H9 (cell line): Measurements from ENCODE around the gene FAM76B. TPM values are rescaled to one million over a fixed set of nuclear protein-coding genes. Genes with fewer than 3 reads are reported as not detected.
A peak's percentile ranks its signal among the peaks of the same experiment; 100 is the strongest.

Experiments
- DNase-seq: peaks from one replicate; pipeline ENCODE4 v3.0.0-alpha.2; 2017
- H2AFZ ChIP-seq: one replicate; pipeline ENCODE4 v1.6.1; 2013; ENCODE audit warnings: mild to moderate bottlenecking, low read length, control low read depth, moderate library complexity
- H2AK5ac ChIP-seq: 2 replicates; pipeline ENCODE4 v1.6.1; 2013; ENCODE audit warnings: low read length, control low read depth, mixed read lengths; ENCODE audit not compliant: insufficient read length
- H2BK120ac ChIP-seq: one replicate; pipeline ENCODE4 v1.6.1; 2013; ENCODE audit warnings: low read depth, mild to moderate bottlenecking, low read length, control low read depth, inconsistent platforms; ENCODE audit not compliant: poor library complexity, severe bottlenecking
- H2BK12ac ChIP-seq: 2 replicates; pipeline ENCODE4 v1.6.1; 2013; ENCODE audit warnings: low read length, control low read depth, mixed read lengths, low read depth; ENCODE audit not compliant: insufficient read length
- H2BK15ac ChIP-seq: 2 replicates; pipeline ENCODE4 v1.6.1; 2013; ENCODE audit warnings: low read depth, low read length, control low read depth
- H2BK20ac ChIP-seq: one replicate; pipeline ENCODE4 v1.6.1; 2013; ENCODE audit warnings: low read depth, mild to moderate bottlenecking, low read length, control low read depth, inconsistent platforms; ENCODE audit not compliant: poor library complexity, severe bottlenecking
- H2BK5ac ChIP-seq: 2 replicates; pipeline ENCODE4 v1.6.1; 2013; ENCODE audit warnings: low read length, control low read depth, mixed read lengths; ENCODE audit not compliant: insufficient read length
- H3K14ac ChIP-seq: 2 replicates; pipeline ENCODE4 v1.6.1; 2013; ENCODE audit warnings: low read length, control low read depth; ENCODE audit not compliant: insufficient read depth
- H3K18ac ChIP-seq: 2 replicates; pipeline ENCODE4 v1.6.1; 2013; ENCODE audit warnings: low read depth, mild to moderate bottlenecking, mixed read lengths, low read length, control low read depth; ENCODE audit not compliant: insufficient read length
- H3K23ac ChIP-seq: 2 replicates; pipeline ENCODE4 v1.6.1; 2013; ENCODE audit warnings: low read length, control low read depth, mixed read lengths, low read depth; ENCODE audit not compliant: insufficient read length
- H3K23me2 ChIP-seq: 2 replicates; pipeline ENCODE4 v1.6.1; 2013; ENCODE audit warnings: low read depth, mild to moderate bottlenecking, mixed read lengths, low read length, control low read depth; ENCODE audit not compliant: insufficient read length, poor library complexity, severe bottlenecking
- H3K27ac ChIP-seq: 2 replicates; pipeline ENCODE4 v1.5.1; 2013; ENCODE audit warnings: low read length, control low read depth, mixed read lengths, low read depth; ENCODE audit not compliant: insufficient read length
- H3K27me3 ChIP-seq: 2 replicates; pipeline ENCODE4 v1.6.1; 2013; ENCODE audit warnings: low read length, control low read depth, inconsistent platforms; ENCODE audit not compliant: insufficient read depth
- H3K4ac ChIP-seq: 2 replicates; pipeline ENCODE4 v1.6.1; 2013; ENCODE audit warnings: low read depth, mild to moderate bottlenecking, control low read depth, inconsistent platforms, low read length, moderate library complexity
- H3K4me1 ChIP-seq: 2 replicates; pipeline ENCODE4 v1.6.1; 2013; ENCODE audit warnings: low read length, control low read depth, inconsistent platforms; ENCODE audit not compliant: insufficient read depth
- H3K4me2 ChIP-seq: 2 replicates; pipeline ENCODE4 v1.6.1; 2013; ENCODE audit warnings: low read length, control low read depth, mixed read lengths; ENCODE audit not compliant: insufficient read length, insufficient read depth
- H3K56ac ChIP-seq: 2 replicates; pipeline ENCODE4 v1.6.1; 2013; ENCODE audit warnings: low read depth, mild to moderate bottlenecking, mixed read lengths, low read length, control low read depth; ENCODE audit not compliant: insufficient read length
- H3K79me1 ChIP-seq: 2 replicates; pipeline ENCODE4 v1.6.1; 2013; ENCODE audit warnings: low read depth, mild to moderate bottlenecking, moderate library complexity, low read length, control low read depth, inconsistent platforms; ENCODE audit not compliant: insufficient read depth, poor library complexity, severe bottlenecking
- H3K79me2 ChIP-seq: 2 replicates; pipeline ENCODE4 v1.6.1; 2013; ENCODE audit warnings: low read length, control low read depth, inconsistent platforms; ENCODE audit not compliant: insufficient read depth
- H3K9ac ChIP-seq: 2 replicates; pipeline ENCODE4 v1.6.1; 2013; ENCODE audit warnings: low read length, control low read depth, mixed read lengths; ENCODE audit not compliant: insufficient read length; ENCODE audit errors: extremely low read depth
- H3K9me3 ChIP-seq: one replicate; pipeline ENCODE4 v1.6.1; 2013; ENCODE audit warnings: low read depth, low read length, inconsistent platforms; ENCODE audit not compliant: control insufficient read depth
- H3T11ph ChIP-seq: one replicate; pipeline ENCODE4 v1.6.1; 2013; ENCODE audit warnings: mild to moderate bottlenecking, low read length, control low read depth, inconsistent platforms
- H4K20me1 ChIP-seq: one replicate; pipeline ENCODE4 v1.6.1; 2013; ENCODE audit not compliant: control insufficient read depth, insufficient read length, insufficient read depth
- H4K5ac ChIP-seq: 2 replicates; pipeline ENCODE4 v1.6.1; 2013; ENCODE audit warnings: low read depth, mild to moderate bottlenecking, mixed read lengths, low read length, control low read depth; ENCODE audit not compliant: insufficient read length
- H4K8ac ChIP-seq: replicated peaks from 2 replicates; pipeline ENCODE4 v1.6.1; 2013; ENCODE audit warnings: low read length, control low read depth, mixed read lengths, low read depth; ENCODE audit not compliant: insufficient read length
- H4K91ac ChIP-seq: 2 replicates; pipeline ENCODE4 v1.6.1; 2013; ENCODE audit warnings: low read depth, mild to moderate bottlenecking, moderate library complexity, mixed read lengths, low read length, control low read depth; ENCODE audit not compliant: insufficient read length
- H3K27ac Mint-ChIP-seq, 3 experiments: 2 replicates in 2 of 3; 3 replicates in 1 of 3; pipeline ENCODE4 v1.8.0; 2020 to 2021; ENCODE audit warnings: mixed read lengths in 3 of 3, mild to moderate bottlenecking in 1 of 3, moderate library complexity in 1 of 3
- H3K27me3 Mint-ChIP-seq: 2 replicates; pipeline ENCODE4 v1.8.0; 2021; ENCODE audit warnings: low read depth, mild to moderate bottlenecking, moderate library complexity, mixed read lengths
- H3K36me3 Mint-ChIP-seq, 3 experiments: 2 replicates in 2 of 3; 3 replicates in 1 of 3; pipeline ENCODE4 v1.8.0; 2020 to 2021; ENCODE audit warnings: low read depth in 3 of 3, mixed read lengths in 3 of 3; ENCODE audit not compliant: insufficient read depth in 1 of 3
- H3K4me1 Mint-ChIP-seq, 2 experiments: 2 replicates each; pipeline ENCODE4 v1.8.0; 2020; ENCODE audit warnings: mixed read lengths in 2 of 2
- H3K4me3 Mint-ChIP-seq, 2 experiments: 2 replicates in 1 of 2; 3 replicates in 1 of 2; pipeline ENCODE4 v1.8.0; 2020 to 2021; ENCODE audit warnings: mild to moderate bottlenecking in 2 of 2, mixed read lengths in 2 of 2, moderate library complexity in 1 of 2
- H3K9me3 Mint-ChIP-seq, 2 experiments: 2 replicates in 1 of 2; 3 replicates in 1 of 2; pipeline ENCODE4 v1.8.0; 2020; ENCODE audit warnings: mild to moderate bottlenecking in 2 of 2, mixed read lengths in 2 of 2, moderate library complexity in 1 of 2
- WGBS: extraction: QIAGEN DNeasy Blood & Tissue Kit; methylation state at CpG from one replicate; pipeline ENCODE4 v1.1.7; 2013; ENCODE audit warnings: missing lambda C conversion rate, low lambda C conversion rate, mixed read lengths; ENCODE audit not compliant: insufficient read length; ENCODE audit errors: extremely low coverage; 5-methylcytosine and 5-hydroxymethylcytosine counted together
- total RNA-seq: library from RNA; stranded (reverse); gene quantifications from 2 replicates; pipeline ENCODE4 v1.2.1, GENCODE V29; 2021
- TF ChIP-seq, protein P1 (sequence below): fragments of 200-600 bp; sonication (generic); conservative IDR thresholded peaks from 3 replicates; pipeline ENCODE4 v1.8.0; 2021; ENCODE audit warnings: antibody characterized with exemption, mild to moderate bottlenecking

Gene FAM76B
- total RNA-seq, 1 experiment from 2014 or later, result 31.5 TPM

DNA sequence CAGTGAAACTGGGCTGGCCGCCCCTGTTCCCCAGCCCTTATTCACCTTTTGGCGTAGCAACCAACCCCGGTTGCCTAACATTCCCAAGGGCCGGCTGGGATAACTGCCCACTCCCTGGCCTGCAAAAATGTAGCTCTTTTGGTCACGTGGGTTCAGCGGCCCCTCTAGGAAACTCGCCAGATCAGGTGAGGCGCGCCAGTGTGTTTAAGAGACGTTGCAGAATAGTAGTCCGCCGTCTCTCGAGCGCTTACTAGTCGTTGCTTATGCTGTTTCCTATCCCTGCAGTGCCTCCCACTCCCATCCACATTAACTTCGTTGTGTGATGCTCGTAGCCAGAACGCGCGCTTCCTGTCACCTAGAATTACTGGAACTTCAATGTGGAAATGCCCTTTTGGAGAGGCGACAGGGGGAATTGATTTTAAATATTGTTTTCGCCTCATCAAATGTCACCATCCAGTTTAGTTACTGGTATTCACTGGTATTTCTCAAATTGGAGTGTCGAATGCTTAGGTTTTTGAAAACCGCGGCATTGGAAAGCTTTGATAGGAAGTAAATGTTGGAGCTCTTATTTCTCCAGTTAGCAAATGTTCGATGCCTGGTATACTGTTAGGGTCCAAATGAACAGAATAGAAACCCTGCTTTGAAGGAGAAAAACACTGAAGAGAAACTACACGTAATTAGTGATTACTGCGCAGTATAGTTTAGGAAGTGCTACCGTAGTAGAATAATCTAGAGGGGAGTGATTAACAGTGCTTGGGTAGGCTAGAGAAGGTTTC lies 1.5 kb upstream of the FAM76B start:
- no CpG with 5 or more reads among the region's 29 CpGs for WGBS
- peaks cover 7 to 28% (median 15%) of the 10 kb centered on the region in 3 experiments; a peak in 6 of 7 replicates for H3K36me3 Mint-ChIP-seq
- DNase-seq, result peak; percentile 66
- H3K4me3 Mint-ChIP-seq, result peak overlapping the region; percentile 95 to 98
- Histone ChIP-seq H3K56ac (no peak overlapping the region), H4K91ac (peak overlapping the region; percentile 73), H3K79me1 (no peaks in the 10 kb centered on the region), H4K5ac (no peak overlapping the region), H3K14ac (peak overlapping the region; percentile 98), H3K4me2 (peak overlapping the region; percentile 93), H3K27me3 (no peaks in the 10 kb centered on the region), H3K79me2 (peaks cover 22% of the 10 kb centered on the region; the same call in 1 of the 2 replicates), H3K4me1 (no peaks in the 10 kb centered on the region), H2AK5ac (no peak overlapping the region), H2BK15ac (no peak overlapping the region), H3K4ac (peak overlapping the region; percentile 36; the same call in 1 of the 2 replicates), H2AFZ (no peak overlapping the region), H2BK120ac (no peak overlapping the region), H2BK20ac (no peak overlapping the region), H2BK12ac (no peak overlapping the region), H3T11ph (no peak overlapping the region), H2BK5ac (no peak overlapping the region), H3K18ac (peak overlapping the region; percentile 98), H3K23me2 (peaks cover 8% of the 10 kb centered on the region), H3K9ac (peak overlapping the region; percentile 98), H3K9me3 (no peaks in the 10 kb centered on the region), H4K20me1 (no peaks in the 10 kb centered on the region), H3K23ac (no peak overlapping the region), H4K8ac (no peak overlapping the region), H3K27ac (peak overlapping the region; percentile 95)
- no peaks in the 10 kb centered on the region for H3K27me3 Mint-ChIP-seq
- H3K27ac Mint-ChIP-seq, result peak overlapping the region; percentile 100
- peaks cover 36 to 40% of the 10 kb centered on the region in 2 experiments for H3K4me1 Mint-ChIP-seq
- no peaks in the 10 kb centered on the region for H3K9me3 Mint-ChIP-seq
- TF ChIP-seq, protein P1, sequence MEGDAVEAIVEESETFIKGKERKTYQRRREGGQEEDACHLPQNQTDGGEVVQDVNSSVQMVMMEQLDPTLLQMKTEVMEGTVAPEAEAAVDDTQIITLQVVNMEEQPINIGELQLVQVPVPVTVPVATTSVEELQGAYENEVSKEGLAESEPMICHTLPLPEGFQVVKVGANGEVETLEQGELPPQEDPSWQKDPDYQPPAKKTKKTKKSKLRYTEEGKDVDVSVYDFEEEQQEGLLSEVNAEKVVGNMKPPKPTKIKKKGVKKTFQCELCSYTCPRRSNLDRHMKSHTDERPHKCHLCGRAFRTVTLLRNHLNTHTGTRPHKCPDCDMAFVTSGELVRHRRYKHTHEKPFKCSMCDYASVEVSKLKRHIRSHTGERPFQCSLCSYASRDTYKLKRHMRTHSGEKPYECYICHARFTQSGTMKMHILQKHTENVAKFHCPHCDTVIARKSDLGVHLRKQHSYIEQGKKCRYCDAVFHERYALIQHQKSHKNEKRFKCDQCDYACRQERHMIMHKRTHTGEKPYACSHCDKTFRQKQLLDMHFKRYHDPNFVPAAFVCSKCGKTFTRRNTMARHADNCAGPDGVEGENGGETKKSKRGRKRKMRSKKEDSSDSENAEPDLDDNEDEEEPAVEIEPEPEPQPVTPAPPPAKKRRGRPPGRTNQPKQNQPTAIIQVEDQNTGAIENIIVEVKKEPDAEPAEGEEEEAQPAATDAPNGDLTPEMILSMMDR, result no peak
